H9 (cell line): ENCODE data around the gene MYT1. TPM values are rescaled to one million over a fixed set of nuclear protein-coding genes. Genes with fewer than 3 reads are reported as not detected.

Experiments used
- DNase-seq: peaks from one replicate; pipeline ENCODE4 v3.0.0-alpha.2; 2017
- H2AFZ ChIP-seq: one replicate; pipeline ENCODE4 v1.6.1; 2013; ENCODE audit warnings: mild to moderate bottlenecking, low read length, control low read depth, moderate library complexity
- H2AK5ac ChIP-seq: 2 replicates; pipeline ENCODE4 v1.6.1; 2013; ENCODE audit warnings: low read length, control low read depth, mixed read lengths; ENCODE audit not compliant: insufficient read length
- H2BK120ac ChIP-seq: one replicate; pipeline ENCODE4 v1.6.1; 2013; ENCODE audit warnings: low read depth, mild to moderate bottlenecking, low read length, control low read depth, inconsistent platforms; ENCODE audit not compliant: poor library complexity, severe bottlenecking
- H2BK12ac ChIP-seq: 2 replicates; pipeline ENCODE4 v1.6.1; 2013; ENCODE audit warnings: low read length, control low read depth, mixed read lengths, low read depth; ENCODE audit not compliant: insufficient read length
- H2BK15ac ChIP-seq: 2 replicates; pipeline ENCODE4 v1.6.1; 2013; ENCODE audit warnings: low read depth, low read length, control low read depth
- H2BK20ac ChIP-seq: one replicate; pipeline ENCODE4 v1.6.1; 2013; ENCODE audit warnings: low read depth, mild to moderate bottlenecking, low read length, control low read depth, inconsistent platforms; ENCODE audit not compliant: poor library complexity, severe bottlenecking
- H2BK5ac ChIP-seq: 2 replicates; pipeline ENCODE4 v1.6.1; 2013; ENCODE audit warnings: low read length, control low read depth, mixed read lengths; ENCODE audit not compliant: insufficient read length
- H3K14ac ChIP-seq: 2 replicates; pipeline ENCODE4 v1.6.1; 2013; ENCODE audit warnings: low read length, control low read depth; ENCODE audit not compliant: insufficient read depth
- H3K18ac ChIP-seq: 2 replicates; pipeline ENCODE4 v1.6.1; 2013; ENCODE audit warnings: low read depth, mild to moderate bottlenecking, mixed read lengths, low read length, control low read depth; ENCODE audit not compliant: insufficient read length
- H3K23ac ChIP-seq: 2 replicates; pipeline ENCODE4 v1.6.1; 2013; ENCODE audit warnings: low read length, control low read depth, mixed read lengths, low read depth; ENCODE audit not compliant: insufficient read length
- H3K23me2 ChIP-seq: 2 replicates; pipeline ENCODE4 v1.6.1; 2013; ENCODE audit warnings: low read depth, mild to moderate bottlenecking, mixed read lengths, low read length, control low read depth; ENCODE audit not compliant: insufficient read length, poor library complexity, severe bottlenecking
- H3K27ac ChIP-seq: 2 replicates; pipeline ENCODE4 v1.5.1; 2013; ENCODE audit warnings: low read length, control low read depth, mixed read lengths, low read depth; ENCODE audit not compliant: insufficient read length
- H3K27me3 ChIP-seq: 2 replicates; pipeline ENCODE4 v1.6.1; 2013; ENCODE audit warnings: low read length, control low read depth, inconsistent platforms; ENCODE audit not compliant: insufficient read depth
- H3K4ac ChIP-seq: 2 replicates; pipeline ENCODE4 v1.6.1; 2013; ENCODE audit warnings: low read depth, mild to moderate bottlenecking, control low read depth, inconsistent platforms, low read length, moderate library complexity
- H3K4me1 ChIP-seq: 2 replicates; pipeline ENCODE4 v1.6.1; 2013; ENCODE audit warnings: low read length, control low read depth, inconsistent platforms; ENCODE audit not compliant: insufficient read depth
- H3K4me2 ChIP-seq: 2 replicates; pipeline ENCODE4 v1.6.1; 2013; ENCODE audit warnings: low read length, control low read depth, mixed read lengths; ENCODE audit not compliant: insufficient read length, insufficient read depth
- H3K56ac ChIP-seq: 2 replicates; pipeline ENCODE4 v1.6.1; 2013; ENCODE audit warnings: low read depth, mild to moderate bottlenecking, mixed read lengths, low read length, control low read depth; ENCODE audit not compliant: insufficient read length
- H3K79me1 ChIP-seq: 2 replicates; pipeline ENCODE4 v1.6.1; 2013; ENCODE audit warnings: low read depth, mild to moderate bottlenecking, moderate library complexity, low read length, control low read depth, inconsistent platforms; ENCODE audit not compliant: insufficient read depth, poor library complexity, severe bottlenecking
- H3K79me2 ChIP-seq: 2 replicates; pipeline ENCODE4 v1.6.1; 2013; ENCODE audit warnings: low read length, control low read depth, inconsistent platforms; ENCODE audit not compliant: insufficient read depth
- H3K9ac ChIP-seq: 2 replicates; pipeline ENCODE4 v1.6.1; 2013; ENCODE audit warnings: low read length, control low read depth, mixed read lengths; ENCODE audit not compliant: insufficient read length; ENCODE audit errors: extremely low read depth
- H3K9me3 ChIP-seq: one replicate; pipeline ENCODE4 v1.6.1; 2013; ENCODE audit warnings: low read depth, low read length, inconsistent platforms; ENCODE audit not compliant: control insufficient read depth
- H3T11ph ChIP-seq: one replicate; pipeline ENCODE4 v1.6.1; 2013; ENCODE audit warnings: mild to moderate bottlenecking, low read length, control low read depth, inconsistent platforms
- H4K20me1 ChIP-seq: one replicate; pipeline ENCODE4 v1.6.1; 2013; ENCODE audit not compliant: control insufficient read depth, insufficient read length, insufficient read depth
- H4K5ac ChIP-seq: 2 replicates; pipeline ENCODE4 v1.6.1; 2013; ENCODE audit warnings: low read depth, mild to moderate bottlenecking, mixed read lengths, low read length, control low read depth; ENCODE audit not compliant: insufficient read length
- H4K8ac ChIP-seq: replicated peaks from 2 replicates; pipeline ENCODE4 v1.6.1; 2013; ENCODE audit warnings: low read length, control low read depth, mixed read lengths, low read depth; ENCODE audit not compliant: insufficient read length
- H4K91ac ChIP-seq: 2 replicates; pipeline ENCODE4 v1.6.1; 2013; ENCODE audit warnings: low read depth, mild to moderate bottlenecking, moderate library complexity, mixed read lengths, low read length, control low read depth; ENCODE audit not compliant: insufficient read length
- H3K27ac Mint-ChIP-seq, 3 experiments: 2 replicates in 2 of 3; 3 replicates in 1 of 3; pipeline ENCODE4 v1.8.0; 2020 to 2021; ENCODE audit warnings: mixed read lengths in 3 of 3, mild to moderate bottlenecking in 1 of 3, moderate library complexity in 1 of 3
- H3K27me3 Mint-ChIP-seq: 2 replicates; pipeline ENCODE4 v1.8.0; 2021; ENCODE audit warnings: low read depth, mild to moderate bottlenecking, moderate library complexity, mixed read lengths
- H3K36me3 Mint-ChIP-seq, 3 experiments: 2 replicates in 2 of 3; 3 replicates in 1 of 3; pipeline ENCODE4 v1.8.0; 2020 to 2021; ENCODE audit warnings: low read depth in 3 of 3, mixed read lengths in 3 of 3; ENCODE audit not compliant: insufficient read depth in 1 of 3
- H3K4me1 Mint-ChIP-seq, 2 experiments: 2 replicates each; pipeline ENCODE4 v1.8.0; 2020; ENCODE audit warnings: mixed read lengths in 2 of 2
- H3K4me3 Mint-ChIP-seq, 2 experiments: 2 replicates in 1 of 2; 3 replicates in 1 of 2; pipeline ENCODE4 v1.8.0; 2020 to 2021; ENCODE audit warnings: mild to moderate bottlenecking in 2 of 2, mixed read lengths in 2 of 2, moderate library complexity in 1 of 2
- H3K9me3 Mint-ChIP-seq, 2 experiments: 2 replicates in 1 of 2; 3 replicates in 1 of 2; pipeline ENCODE4 v1.8.0; 2020; ENCODE audit warnings: mild to moderate bottlenecking in 2 of 2, mixed read lengths in 2 of 2, moderate library complexity in 1 of 2
- WGBS: extraction: QIAGEN DNeasy Blood & Tissue Kit; methylation state at CpG from one replicate; pipeline ENCODE4 v1.1.7; 2013; ENCODE audit warnings: missing lambda C conversion rate, low lambda C conversion rate, mixed read lengths; ENCODE audit not compliant: insufficient read length; ENCODE audit errors: extremely low coverage; 5-methylcytosine and 5-hydroxymethylcytosine counted together
- total RNA-seq: library from RNA; stranded (reverse); gene quantifications from 2 replicates; pipeline ENCODE4 v1.2.1, GENCODE V29; 2021
- TF ChIP-seq, protein P1 (sequence below): fragments of 200-600 bp; sonication (generic); conservative IDR thresholded peaks from 3 replicates; pipeline ENCODE4 v1.8.0; 2021; ENCODE audit warnings: antibody characterized with exemption, mild to moderate bottlenecking

The MYT1 gene
- total RNA-seq, 1 experiment from 2014 or later = 0.79 TPM

DNA sequence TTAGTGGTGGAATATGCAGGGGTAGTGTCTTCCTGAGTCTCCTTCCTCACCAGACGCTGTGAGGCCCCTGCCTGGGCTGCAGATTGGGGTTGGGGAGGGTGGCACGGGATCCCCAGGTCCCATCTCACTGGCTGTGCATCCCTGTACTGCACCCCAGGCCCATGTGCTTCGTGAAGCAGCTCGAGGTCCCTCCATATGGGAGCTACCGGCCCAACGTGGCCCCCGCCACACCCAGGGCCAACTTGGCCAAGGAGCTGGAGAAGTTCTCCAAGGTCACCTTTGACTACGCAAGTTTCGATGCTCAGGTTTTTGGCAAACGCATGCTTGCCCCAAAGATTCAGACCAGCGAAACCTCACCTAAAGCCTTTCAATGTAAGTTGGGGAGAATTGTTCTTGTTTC lies 52.7 kb downstream of the MYT1 start:
- no peak overlapping the region for H2BK20ac ChIP-seq
- no peak overlapping the region for H3K23ac ChIP-seq
- no peaks in the 10 kb centered on the region for H3K9me3 ChIP-seq
- no peak overlapping the region for H3K56ac ChIP-seq
- no peak overlapping the region for H3K27ac Mint-ChIP-seq
- H3K36me3 Mint-ChIP-seq = peaks cover 0 to 1% (median 0%) of the 10 kb centered on the region in 3 experiments; a peak in 2 of 7 replicates
- no peak overlapping the region; the same call in 1 of the 2 replicates for H3K14ac ChIP-seq
- no peaks in the 10 kb centered on the region for H4K20me1 ChIP-seq
- H3K4me2 ChIP-seq = no peak overlapping the region
- peaks cover 7% of the 10 kb centered on the region for H3K27me3 Mint-ChIP-seq
- H3K27me3 ChIP-seq = no peaks in the 10 kb centered on the region
- H4K5ac ChIP-seq = no peak overlapping the region
- H4K91ac ChIP-seq = no peak overlapping the region
- H3K9ac ChIP-seq = no peak overlapping the region
- no peaks in the 10 kb centered on the region for H3K79me1 ChIP-seq
- no CpG with 5 or more reads among the region's 11 CpGs for WGBS
- no peaks in the 10 kb centered on the region for H3K79me2 ChIP-seq
- H3K4me3 Mint-ChIP-seq = no peak overlapping the region
- no peak overlapping the region for H2BK12ac ChIP-seq
- no peak overlapping the region for H3K18ac ChIP-seq
- TF ChIP-seq, protein P1, sequence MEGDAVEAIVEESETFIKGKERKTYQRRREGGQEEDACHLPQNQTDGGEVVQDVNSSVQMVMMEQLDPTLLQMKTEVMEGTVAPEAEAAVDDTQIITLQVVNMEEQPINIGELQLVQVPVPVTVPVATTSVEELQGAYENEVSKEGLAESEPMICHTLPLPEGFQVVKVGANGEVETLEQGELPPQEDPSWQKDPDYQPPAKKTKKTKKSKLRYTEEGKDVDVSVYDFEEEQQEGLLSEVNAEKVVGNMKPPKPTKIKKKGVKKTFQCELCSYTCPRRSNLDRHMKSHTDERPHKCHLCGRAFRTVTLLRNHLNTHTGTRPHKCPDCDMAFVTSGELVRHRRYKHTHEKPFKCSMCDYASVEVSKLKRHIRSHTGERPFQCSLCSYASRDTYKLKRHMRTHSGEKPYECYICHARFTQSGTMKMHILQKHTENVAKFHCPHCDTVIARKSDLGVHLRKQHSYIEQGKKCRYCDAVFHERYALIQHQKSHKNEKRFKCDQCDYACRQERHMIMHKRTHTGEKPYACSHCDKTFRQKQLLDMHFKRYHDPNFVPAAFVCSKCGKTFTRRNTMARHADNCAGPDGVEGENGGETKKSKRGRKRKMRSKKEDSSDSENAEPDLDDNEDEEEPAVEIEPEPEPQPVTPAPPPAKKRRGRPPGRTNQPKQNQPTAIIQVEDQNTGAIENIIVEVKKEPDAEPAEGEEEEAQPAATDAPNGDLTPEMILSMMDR = no peak
- H2BK5ac ChIP-seq = no peak overlapping the region
- H3K4me1 Mint-ChIP-seq = peaks cover 5 to 6% of the 10 kb centered on the region in 2 experiments
- no peak overlapping the region for H4K8ac ChIP-seq
- no peak overlapping the region for H2BK120ac ChIP-seq
- no peak overlapping the region for H2AFZ ChIP-seq
- H3K27ac ChIP-seq = no peak overlapping the region
- no peaks in the 10 kb centered on the region for H3K23me2 ChIP-seq
- H3T11ph ChIP-seq = no peak overlapping the region
- no peak overlapping the region for H2AK5ac ChIP-seq
- no peak for DNase-seq
- no peaks in the 10 kb centered on the region for H3K4me1 ChIP-seq
- H3K4ac ChIP-seq = no peak overlapping the region
- no peak overlapping the region for H2BK15ac ChIP-seq
- H3K9me3 Mint-ChIP-seq = no peaks in the 10 kb centered on the region
